HG03565 (cell line): Measurements from ENCODE around the gene RAB6D.
"Not testable (repeated sequence)": the region's sequence is repeated elsewhere in the genome, so short reads cannot be mapped to it uniquely, and the experiment has no call there.

ENCODE experiments used
- ATAC-seq: cut with Tn5 transposase; IDR thresholded peaks from one replicate; pipeline ENCODE4 v1.9.1; 2021; ENCODE audit warnings: mild to moderate bottlenecking, moderate library complexity; ENCODE audit not compliant: unreplicated experiment

The RAB6D gene

DNA sequence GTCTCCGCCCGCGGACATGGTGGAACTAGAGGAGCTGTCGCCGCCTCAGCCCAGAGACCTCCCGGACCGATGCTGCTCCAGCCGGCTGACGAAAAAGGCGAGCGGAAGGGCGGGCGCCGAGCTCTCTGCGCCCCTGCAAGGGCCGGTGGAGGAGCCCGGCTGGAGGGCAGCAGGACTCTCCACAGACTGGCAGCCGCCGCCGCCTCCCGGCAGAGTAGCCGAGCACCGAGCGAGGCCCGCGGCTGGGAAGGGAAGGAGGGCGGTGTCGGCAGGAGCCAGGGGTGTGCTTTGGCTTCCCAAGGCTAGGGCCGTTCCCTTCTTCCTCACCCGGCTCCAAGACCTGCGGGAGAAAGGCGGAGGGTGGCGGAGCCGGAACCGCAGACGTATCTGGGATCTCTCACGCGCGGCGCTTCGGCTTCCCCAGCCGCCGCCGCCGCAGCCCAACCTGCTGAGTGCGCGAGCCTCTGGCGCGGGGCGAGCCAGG is at the start of gene RAB6D:
Gene RAB6D, minus strand, starts transcription at position 466 of the 484 bp plus-strand sequence. Its CDS starts 448 bp downstream, at position 18.
- ATAC-seq, result not testable (repeated sequence)

DNA sequence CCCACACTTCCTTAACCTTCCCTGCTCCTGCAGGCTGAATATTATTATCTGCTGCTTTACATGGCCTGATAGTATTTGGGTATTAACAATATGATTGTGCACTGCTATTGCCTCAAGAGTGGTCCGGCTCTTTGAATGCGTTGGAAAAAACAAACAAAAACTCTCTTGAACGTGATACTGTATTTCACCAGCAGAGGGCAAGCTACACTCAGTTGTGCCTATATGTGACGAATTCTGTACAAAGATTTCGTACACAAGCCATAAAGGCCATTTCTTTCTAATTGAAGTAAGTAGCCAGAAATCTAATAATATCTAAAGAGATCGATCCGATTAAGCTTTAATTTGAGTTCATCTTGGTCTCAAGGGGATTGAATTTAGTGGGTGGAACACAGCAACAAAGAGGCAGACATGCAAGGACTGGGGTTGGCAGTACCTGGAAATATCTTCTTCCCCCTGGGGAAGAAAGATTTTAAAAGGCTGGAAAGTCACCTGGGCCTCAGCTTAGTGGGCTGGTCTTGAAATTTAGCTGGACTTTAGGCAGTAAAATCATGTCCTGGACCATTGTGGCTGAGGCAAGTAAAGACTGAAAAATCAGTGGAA is 49.3 kb upstream of the RAB6D start:
- ATAC-seq, result peak; percentile 77

DNA sequence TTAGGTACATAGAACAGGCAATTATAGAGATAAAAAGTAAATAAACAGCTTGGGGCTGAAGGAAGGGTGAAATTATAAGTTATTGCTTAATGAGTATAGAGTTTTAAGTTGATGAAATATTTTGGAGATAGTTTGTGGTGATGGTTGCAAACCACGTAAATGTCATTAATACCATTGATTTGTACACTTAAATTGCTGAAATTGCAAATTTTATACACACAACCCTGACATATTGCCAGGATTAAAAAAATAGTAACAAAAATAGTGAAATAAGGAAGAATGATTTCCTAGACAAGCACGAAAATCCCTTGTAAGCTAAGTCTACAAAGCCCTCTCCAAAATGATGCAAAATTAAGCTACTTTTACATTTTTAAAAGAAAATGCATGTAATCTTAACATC is 46.2 kb upstream of the RAB6D start:
- no peak for ATAC-seq

DNA sequence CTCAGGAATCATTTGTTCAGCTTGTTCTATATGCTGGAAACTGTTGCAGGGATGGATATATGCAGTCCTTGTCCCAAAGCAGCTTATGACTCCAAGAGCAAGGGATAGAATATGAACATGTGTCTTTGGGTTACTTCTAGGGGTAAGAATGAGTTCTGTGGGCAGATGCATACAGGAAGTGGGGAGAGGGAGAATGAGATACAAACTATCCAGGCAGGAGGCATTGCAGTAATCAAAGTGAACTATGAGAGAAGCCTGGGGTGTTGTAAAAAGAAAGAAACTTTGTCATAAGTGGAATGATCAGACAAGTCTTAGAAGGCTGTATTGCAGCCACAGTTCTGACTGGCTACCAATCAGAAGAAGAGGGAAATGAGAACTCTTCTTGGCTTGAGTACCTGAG is 44.8 kb upstream of the RAB6D start:
- no peak for ATAC-seq

DNA sequence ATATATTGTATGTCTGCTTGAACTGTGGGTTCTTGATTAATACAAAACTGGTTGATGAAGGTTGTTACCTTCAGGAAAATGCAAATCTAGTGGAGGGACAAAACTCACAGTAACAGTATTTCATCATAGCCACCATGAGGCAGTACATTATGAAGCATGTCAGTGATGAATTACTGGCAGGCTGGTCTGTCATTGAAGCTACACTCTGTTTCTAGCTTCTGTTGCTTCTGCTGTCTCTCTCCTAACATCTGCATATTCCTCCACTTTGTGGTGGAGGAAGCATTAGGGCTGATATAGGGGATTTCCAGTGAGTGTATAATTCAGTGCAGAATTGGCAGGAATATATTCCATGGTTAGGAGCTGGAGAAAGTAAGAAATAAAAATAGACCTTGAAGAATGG is 44.2 kb upstream of the RAB6D start:
- ATAC-seq, result no peak

DNA sequence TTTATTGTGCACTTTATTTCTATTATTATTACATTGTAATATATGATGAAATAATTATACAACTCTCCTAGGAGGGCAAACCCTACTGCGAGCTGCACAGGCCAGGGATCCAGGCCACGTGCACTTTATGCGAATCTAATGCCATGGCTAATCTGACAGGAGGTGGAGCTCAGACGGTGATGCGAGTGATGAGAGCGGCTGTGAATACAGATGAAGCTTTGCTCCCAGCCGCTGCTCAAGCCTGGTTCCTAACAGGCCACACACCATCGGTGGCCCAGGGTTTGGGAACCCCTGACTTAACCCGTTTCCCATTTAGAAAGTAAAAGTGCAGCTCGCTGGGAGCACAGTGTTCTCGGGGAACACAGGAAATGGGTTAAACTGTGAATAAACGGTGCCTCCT is 40.8 kb upstream of the RAB6D start:
- ATAC-seq, result no peak

DNA sequence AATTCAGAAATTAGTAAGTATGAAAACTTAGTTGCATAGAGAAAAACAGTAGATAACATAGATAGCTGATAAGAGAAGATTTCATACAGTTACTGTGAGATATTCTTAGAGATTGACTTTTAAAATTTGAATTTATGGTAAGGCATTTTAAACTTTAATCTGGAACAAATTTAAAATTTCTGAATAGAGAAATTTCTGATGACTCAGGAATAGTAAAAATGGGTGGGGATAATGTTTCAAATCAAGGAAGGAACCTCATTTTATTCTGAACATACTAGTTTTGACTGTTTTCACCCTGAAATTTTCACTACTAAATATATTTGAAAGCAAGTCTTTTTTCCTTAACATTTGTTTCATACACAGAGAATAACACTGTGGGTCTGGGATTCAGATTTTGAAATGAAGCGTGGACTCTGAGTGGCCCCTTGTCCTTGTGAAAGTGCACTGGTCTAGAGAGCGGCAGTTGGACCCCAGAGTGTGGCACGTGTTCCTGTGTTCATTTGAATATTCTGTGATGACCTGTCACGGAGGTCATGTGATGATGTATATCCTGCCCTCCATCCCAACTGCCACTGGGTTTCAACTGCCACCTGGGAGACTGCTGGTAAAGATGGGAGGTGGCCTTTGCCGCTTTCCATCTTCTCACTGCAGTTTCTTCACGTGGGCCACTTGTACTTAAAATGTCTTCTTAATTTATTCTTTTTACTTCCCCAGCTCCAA is 38.5 kb upstream of the RAB6D start:
- no peak for ATAC-seq

DNA sequence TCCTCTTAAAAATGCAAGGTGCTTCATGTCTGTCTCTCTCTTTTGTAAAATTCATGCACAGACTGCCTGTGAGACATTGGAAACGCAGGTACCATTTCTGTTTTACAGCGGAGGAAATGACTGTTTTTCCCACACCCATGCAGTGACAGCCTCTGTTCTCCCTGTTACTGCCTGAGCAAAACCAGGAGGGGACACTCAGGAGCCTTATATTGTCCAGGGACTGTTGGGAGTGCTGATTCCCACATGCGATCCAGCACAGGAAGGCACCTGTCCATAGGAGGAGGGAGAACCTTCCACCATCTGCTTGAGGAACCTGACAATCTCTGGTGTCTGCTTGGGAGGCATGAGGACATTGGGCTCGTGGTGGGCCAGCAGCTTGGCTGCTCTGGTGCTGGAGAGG is 36.9 kb upstream of the RAB6D start:
- no peak for ATAC-seq

DNA sequence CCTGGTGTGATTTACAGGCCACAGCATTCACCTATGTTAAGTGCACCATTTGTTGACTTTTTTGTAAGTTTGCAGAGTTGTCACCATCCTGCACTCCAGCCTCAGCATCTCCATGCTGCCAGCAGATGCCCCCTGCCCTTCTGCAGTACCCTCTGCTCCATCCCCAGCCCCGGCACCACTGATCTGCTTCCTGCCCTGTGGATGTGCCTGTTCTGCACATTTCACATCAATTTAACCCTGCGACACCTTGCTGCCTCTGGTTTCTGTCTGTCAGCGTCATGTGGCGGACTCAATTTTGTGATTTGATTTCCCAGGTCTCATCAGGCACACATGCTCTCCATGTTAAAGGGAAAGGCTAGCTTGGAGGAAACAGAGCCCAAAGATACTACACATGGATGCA is 36.5 kb upstream of the RAB6D start:
- ATAC-seq, result not testable (repeated sequence)

DNA sequence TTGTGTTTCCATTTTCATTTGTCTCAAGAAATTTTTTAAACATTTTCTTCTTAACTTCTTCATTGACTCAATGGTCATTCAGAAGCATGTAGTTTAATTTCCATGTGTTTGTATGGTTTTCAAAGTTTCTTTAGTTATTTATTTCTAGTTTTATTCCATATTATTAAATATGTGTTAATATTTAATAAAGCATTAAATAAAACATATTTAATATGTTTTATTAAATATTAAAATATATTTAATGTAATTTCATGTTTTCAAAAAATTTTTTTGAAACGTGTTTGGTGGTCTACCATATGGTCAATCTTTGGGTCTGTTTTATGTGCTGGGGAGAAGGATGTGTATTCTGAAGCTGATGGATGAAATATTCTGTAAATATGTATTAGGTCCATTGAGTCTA is 32.2 kb upstream of the RAB6D start:
- ATAC-seq, result not testable (repeated sequence)

DNA sequence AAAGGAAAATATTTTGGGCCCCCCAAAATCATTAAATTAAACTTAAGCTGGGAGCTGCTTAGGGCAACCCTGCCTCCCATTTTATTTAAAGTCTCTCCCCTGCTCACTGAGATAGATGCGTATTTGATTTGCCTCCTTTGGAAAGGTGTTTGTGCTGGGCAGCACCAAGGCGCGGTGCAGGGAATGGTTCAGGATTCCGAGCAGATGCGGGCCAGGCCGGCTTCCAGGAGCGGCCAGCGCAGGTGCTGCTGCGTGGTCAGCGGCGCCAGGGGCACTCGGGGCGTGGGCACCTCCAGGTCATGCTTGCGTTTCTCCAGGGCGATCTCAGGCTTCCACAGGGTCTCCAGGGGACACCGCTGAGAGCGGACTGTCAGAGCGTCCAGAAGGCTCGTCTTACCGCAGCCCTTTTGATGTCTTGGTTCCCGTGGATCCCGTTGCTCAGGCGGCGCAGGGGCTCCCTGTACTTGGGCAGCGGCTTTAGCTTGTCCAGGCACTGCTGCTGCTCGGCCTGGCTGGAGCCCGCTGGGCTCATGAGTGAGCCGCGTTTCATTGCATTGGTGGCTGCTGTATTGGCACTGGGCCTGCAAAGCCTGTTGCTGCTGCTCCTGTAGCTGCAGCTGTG is 31.2 kb upstream of the RAB6D start:
- not testable (repeated sequence) for ATAC-seq

DNA sequence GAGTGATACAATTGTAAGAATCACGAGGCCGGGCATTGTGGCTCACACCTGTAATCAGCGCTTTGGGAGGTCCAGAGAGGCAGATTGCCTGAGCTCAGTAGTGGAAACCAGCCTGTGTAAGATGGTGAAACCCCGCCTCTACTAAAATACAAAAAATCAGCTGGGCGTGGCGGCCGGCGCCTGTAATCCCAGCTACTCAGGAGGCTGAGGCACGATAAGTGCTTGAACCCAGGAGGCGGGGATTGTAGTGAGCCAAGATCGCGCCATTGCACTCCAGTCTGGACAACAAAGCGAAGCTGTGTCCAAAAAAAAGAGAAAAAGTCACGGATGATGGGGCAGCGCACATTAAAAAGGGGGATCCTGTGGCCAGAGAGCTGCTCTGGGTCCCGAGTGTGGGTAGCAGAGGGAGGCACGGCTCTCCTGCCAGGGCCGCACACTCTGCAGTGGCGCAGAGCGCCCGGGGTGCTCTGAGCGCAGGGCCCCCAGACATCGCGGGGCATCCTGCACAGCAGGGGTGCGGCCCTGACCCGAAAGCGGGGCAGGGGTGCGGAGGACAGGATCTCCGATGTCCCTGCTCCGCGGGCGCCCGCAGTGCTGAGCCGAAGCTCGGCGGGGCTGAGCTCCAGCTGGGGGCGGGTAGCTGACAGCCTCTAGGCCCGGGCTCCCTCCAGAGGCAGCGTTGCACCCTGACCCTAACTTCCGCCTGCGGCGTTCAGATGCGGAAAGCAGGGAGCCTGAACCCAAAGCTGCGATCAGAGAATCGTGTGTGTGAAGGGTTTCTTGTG is 30.4 kb upstream of the RAB6D start:
- no peak for ATAC-seq

DNA sequence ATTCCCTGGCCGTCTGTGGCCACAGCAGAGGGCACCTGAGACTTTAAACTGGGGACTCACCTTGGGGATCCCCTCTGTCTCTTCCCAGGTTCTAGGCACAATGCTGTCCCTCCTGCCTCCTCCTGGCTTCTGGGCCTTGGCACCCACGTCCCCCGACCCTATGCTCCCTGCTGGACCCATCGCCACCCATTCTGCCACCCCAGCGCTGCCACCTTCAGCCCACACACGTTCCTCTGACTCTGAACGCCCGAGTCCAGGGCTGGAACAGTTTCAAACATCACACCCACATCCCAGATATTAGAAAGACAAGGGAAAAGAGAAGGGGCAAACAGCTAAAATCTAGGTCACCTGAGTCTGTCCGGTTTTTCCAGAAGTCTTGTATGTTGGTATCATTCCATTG is 28.0 kb upstream of the RAB6D start:
- not testable (repeated sequence) for ATAC-seq

DNA sequence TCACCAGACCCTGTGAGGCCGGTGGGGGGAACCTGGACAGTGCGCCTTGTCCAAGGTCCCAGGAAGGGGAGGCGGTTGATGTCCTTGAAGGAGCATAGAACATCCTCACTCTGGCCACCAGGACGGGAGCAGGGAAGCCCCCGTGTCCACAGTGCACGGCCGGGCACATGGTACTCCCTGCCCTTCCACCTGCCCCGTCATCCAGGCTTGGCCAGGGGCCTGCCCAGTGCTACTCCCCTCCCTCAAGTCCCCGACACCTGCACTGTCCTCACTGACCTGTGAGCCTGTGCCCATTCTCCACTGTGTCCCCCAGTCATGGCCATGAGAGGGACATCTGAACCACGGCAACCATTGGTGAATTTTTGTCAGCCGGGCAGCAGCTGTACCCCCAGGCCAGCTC is 27.5 kb upstream of the RAB6D start:
- ATAC-seq, result not testable (repeated sequence)

DNA sequence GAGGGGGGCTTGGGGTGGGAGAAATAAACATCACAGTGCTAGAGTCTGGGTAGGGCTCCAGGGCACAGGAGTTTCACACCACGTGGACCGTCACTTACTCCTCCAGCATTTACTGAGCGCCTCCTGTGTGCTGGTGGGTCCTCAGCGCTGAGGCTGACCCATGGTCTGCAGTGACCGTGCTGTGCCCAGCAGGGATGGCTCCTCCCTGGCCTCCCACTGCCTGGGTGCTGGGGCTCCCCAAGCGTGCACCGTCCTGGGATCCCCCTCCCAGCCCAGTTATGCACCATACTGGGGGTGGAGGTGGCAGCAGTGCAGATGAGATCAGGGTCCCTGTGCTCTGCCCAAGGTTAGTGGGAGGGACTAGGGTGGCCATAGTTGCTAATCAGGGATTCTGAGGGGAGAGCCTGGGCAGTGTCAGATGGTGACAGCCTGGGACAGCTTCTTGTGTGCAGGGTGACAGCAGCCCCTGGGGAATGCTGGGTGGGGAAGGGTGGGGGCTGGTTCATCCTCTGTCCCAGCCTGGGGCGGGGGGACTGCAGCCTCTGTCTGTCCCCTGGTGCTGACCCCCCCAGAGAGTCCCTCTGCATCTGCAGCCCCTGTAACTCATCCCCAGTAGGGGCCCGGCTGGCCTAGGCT is 26.6 kb upstream of the RAB6D start:
- not testable (repeated sequence) for ATAC-seq

DNA sequence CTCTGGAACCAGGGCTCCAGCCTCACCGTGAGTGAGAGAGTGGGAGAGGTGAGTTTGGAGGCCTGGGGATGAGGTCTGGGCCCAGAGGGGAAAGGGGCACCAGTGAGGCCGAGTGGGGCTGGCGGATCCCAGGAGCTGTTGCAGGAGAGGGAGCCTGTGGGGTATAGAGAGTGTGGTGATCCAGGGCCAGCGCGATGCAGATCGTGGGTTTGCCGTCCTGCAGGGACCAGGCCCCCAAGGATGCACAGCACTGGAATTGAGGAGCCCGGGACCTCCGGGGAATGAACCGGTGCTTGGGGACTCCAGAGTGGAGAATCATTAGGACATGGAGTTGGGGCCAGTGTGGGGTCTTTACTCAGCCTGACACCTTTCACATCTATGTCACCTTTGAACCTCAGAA is 25.7 kb upstream of the RAB6D start:
- no peak for ATAC-seq

DNA sequence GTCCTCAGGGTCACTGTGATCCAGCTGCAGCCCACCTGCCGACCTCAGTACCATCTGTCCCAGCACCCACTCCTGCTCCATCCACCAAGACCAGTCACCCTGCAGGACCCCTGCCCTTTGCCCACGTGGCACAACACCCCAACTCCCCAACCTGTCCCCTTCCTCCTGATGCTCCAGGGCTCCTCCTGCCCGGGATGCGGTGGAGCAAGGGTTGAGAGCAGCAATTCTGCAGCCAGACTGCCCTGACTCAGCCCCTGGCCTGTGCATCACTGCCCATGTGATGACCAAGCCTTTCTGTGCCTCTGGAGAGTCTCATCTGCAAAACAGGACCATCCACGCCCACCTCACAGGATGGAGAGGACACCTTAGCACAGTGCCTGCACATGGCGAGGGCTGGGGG is 24.9 kb upstream of the RAB6D start:
- not testable (repeated sequence) for ATAC-seq

DNA sequence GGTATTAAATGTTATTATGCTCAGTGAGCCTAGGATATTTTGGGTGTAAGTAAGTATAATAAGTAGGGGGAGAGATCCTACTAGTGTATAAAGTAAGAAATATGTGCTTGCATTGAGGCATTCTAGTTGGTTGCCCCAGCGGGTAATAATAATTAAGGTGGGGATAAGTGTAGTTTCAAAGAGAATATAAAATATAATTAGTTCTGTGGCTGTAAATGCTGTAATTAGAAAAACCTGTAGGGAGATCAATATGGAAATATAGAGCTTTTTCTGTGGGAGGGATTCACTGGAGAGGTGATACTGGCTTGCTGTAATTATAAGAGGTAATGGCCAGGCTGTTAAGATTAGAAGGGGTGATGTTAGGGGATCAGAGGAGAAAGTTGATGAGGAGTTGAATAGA is 9.1 kb upstream of the RAB6D start:
- not testable (repeated sequence) for ATAC-seq

DNA sequence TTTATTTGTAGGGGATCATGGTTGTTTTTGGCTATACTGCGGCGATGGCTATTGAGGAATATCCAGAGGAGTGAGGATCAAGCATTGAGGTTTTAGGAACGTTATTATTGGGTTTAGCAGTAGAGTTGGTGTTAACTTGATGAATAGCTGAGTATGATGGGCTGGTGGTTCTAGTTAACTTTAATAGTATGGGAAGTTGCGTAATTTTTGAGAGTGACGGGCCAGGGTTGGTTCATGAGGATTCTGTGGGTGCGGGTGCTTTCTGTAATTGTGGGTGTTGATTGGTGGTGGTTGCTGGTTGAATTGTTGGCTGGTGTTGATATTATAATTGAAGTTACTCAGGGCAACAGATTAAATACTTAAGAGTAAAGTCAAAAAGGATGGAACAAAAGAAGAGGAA is 6.0 kb upstream of the RAB6D start:
- no peak for ATAC-seq

DNA sequence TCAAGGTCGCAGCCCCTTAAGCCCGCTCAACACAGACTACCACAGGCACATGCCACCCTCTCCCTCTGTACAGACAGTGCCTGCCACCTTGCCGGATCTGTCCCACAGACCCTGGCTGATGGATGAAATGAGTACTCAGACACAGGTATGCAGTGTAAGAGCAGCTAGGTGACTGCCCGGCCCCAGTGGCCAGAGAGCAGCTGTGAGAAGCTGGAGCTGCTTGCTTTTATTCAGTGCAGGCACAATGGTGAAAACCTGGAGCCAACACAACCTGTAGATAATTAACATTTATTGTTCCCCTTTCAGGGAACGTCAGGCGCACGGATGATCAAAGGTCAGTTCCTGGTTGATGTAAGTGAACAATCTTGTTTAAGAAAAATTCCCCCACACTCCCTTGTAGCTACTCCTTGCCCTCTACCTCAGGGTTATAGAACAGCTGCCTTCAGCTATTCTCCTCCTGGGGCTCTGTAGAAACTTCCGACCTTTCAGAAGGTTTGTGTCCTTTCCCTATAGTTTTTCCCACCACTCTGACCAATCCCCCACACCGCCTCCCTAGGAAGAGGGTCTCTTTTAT is 4.6 kb upstream of the RAB6D start:
- not testable (repeated sequence) for ATAC-seq
